IMR-90 (cell line): ENCODE data around the gene ETV7. TPM values are rescaled to one million over a fixed set of nuclear protein-coding genes. Genes with fewer than 3 reads are reported as not detected.

ENCODE experiments used
- ATAC-seq: fragments of 200-7000 bp; cut with Tn5 transposase; 2 replicates; pipeline ENCODE4 v1.9.1; 2020; ENCODE audit warnings: low read depth, mild to moderate bottlenecking, moderate library complexity
- BruUV-seq: library from RNA; stranded (reverse); fragments of 400-500 nt; replicated peaks from 2 replicates; lab custom pipeline; 2021; lab: Mats Ljungman, UMichigan
- CTCF ChIA-PET: fragments of 300-600 bp; formaldehyde crosslinking; extraction: SDS; loops from one replicate; lab custom pipeline; 2021; ENCODE audit warnings: antibody characterized with exemption; lab: Yijun Ruan, JAX
- POLR2A ChIA-PET: fragments of 300-600 bp; sonication (Branson Sonifier 250); formaldehyde crosslinking; loops from one replicate; lab custom pipeline; 2022; ENCODE audit warnings: antibody characterized with exemption; ENCODE audit not compliant: unreplicated experiment; lab: Charles Lee
- DNase-seq: peaks from one replicate; pipeline ENCODE4 v3.0.0; 2013
- H2AFZ ChIP-seq: replicated peaks from 2 replicates; pipeline ENCODE3; 2013; ENCODE audit warnings: low read length, mild to moderate bottlenecking; ENCODE audit not compliant: poor library complexity
- H2AK5ac ChIP-seq: 2 replicates; pipeline ENCODE4 v1.6.1; 2013; ENCODE audit warnings: low read depth, low read length, inconsistent platforms
- H2AK9ac ChIP-seq: replicated peaks from 2 replicates; pipeline ENCODE3; 2013; ENCODE audit warnings: mild to moderate bottlenecking, low read depth, low read length, moderate library complexity; ENCODE audit not compliant: poor library complexity
- H2BK120ac ChIP-seq: 2 replicates; pipeline ENCODE4 v1.6.1; 2013; ENCODE audit warnings: low read depth, low read length, inconsistent platforms
- H2BK15ac ChIP-seq: 3 replicates; pipeline ENCODE4 v1.6.1; 2013; ENCODE audit warnings: low read depth, low read length, inconsistent platforms
- H2BK20ac ChIP-seq: 2 replicates; pipeline ENCODE4 v1.6.1; 2013; ENCODE audit warnings: low read depth, mild to moderate bottlenecking, inconsistent platforms, low read length, moderate library complexity
- H2BK5ac ChIP-seq: 2 replicates; pipeline ENCODE4 v1.6.1; 2013; ENCODE audit warnings: mild to moderate bottlenecking, low read depth, low read length, inconsistent platforms; ENCODE audit not compliant: poor library complexity, severe bottlenecking
- H3K14ac ChIP-seq: replicated peaks from 2 replicates; pipeline ENCODE4 v1.6.1; 2013; ENCODE audit warnings: low read depth, low read length, inconsistent platforms
- H3K18ac ChIP-seq: 2 replicates; pipeline ENCODE4 v1.6.1; 2013; ENCODE audit warnings: low read depth, low read length, control low read depth
- H3K23ac ChIP-seq: 2 replicates; pipeline ENCODE4 v1.6.1; 2013; ENCODE audit warnings: low read depth, low read length, inconsistent platforms
- H3K27ac ChIP-seq: 2 replicates; pipeline ENCODE4 v1.5.1; 2013; ENCODE audit warnings: mild to moderate bottlenecking, control low read depth, low read length; ENCODE audit not compliant: insufficient read depth
- H3K27me3 ChIP-seq: 2 replicates; pipeline ENCODE4 v1.6.1; 2013; ENCODE audit warnings: low read length; ENCODE audit not compliant: control insufficient read depth, insufficient read depth
- H3K36me3 ChIP-seq: 2 replicates; pipeline ENCODE4 v1.6.1; 2013; ENCODE audit warnings: low read length, mixed read lengths; ENCODE audit not compliant: control insufficient read depth, insufficient read depth
- H3K4ac ChIP-seq: 2 replicates; pipeline ENCODE4 v1.6.1; 2013; ENCODE audit warnings: low read depth, low read length, inconsistent platforms
- H3K4me1 ChIP-seq: 2 replicates; pipeline ENCODE4 v1.6.1; 2013; ENCODE audit warnings: low read length, mixed read lengths; ENCODE audit not compliant: control insufficient read depth, insufficient read depth
- H3K4me2 ChIP-seq: 2 replicates; pipeline ENCODE4 v1.6.1; 2013; ENCODE audit warnings: low read depth, mild to moderate bottlenecking, control low read depth, low read length, moderate library complexity
- H3K4me3 ChIP-seq: 2 replicates; pipeline ENCODE4 v1.5.1; 2013; ENCODE audit warnings: low read depth, mild to moderate bottlenecking, control low read depth, low read length, moderate library complexity; ENCODE audit not compliant: insufficient read depth
- H3K56ac ChIP-seq: 2 replicates; pipeline ENCODE4 v1.6.1; 2013; ENCODE audit warnings: low read length, inconsistent platforms; ENCODE audit not compliant: insufficient read depth; ENCODE audit errors: extremely low read depth
- H3K79me1 ChIP-seq, 2 experiments: 2 replicates each; pipeline ENCODE4 v1.6.1; 2013; ENCODE audit warnings: low read length in 2 of 2, inconsistent platforms in 1 of 2, low read depth in 1 of 2
- H3K9ac ChIP-seq: 2 replicates; pipeline ENCODE4 v1.6.1; 2013; ENCODE audit warnings: low read depth, low read length, control low read depth
- H3K9me1 ChIP-seq: 2 replicates; pipeline ENCODE4 v1.6.1; 2013; ENCODE audit warnings: low read length, inconsistent platforms; ENCODE audit not compliant: insufficient read depth
- H3K9me3 ChIP-seq: 2 replicates; pipeline ENCODE4 v1.6.1; 2013; ENCODE audit warnings: low read length; ENCODE audit not compliant: control insufficient read depth, insufficient read depth
- H4K20me1 ChIP-seq: 2 replicates; pipeline ENCODE4 v1.6.1; 2013; ENCODE audit warnings: low read length, inconsistent platforms; ENCODE audit not compliant: insufficient read depth
- H4K5ac ChIP-seq: 2 replicates; pipeline ENCODE4 v1.6.1; 2013; ENCODE audit warnings: mild to moderate bottlenecking, low read depth, low read length, control low read depth
- H4K8ac ChIP-seq, 2 experiments: 2 replicates each; pipeline ENCODE4 v1.6.1; 2013; ENCODE audit warnings: low read depth in 2 of 2, low read length in 2 of 2, control low read depth in 1 of 2, inconsistent platforms in 1 of 2
- H4K91ac ChIP-seq: 2 replicates; pipeline ENCODE4 v1.6.1; 2013; ENCODE audit warnings: low read depth, low read length, inconsistent platforms; ENCODE audit not compliant: insufficient read depth
- MAZ ChIP-seq: IDR thresholded peaks from 2 replicates; pipeline ENCODE4 v1.6.1; 2012; ENCODE audit warnings: low read depth, mild to moderate bottlenecking, low read length, improper control_type of control experiment, moderate library complexity, borderline replicate concordance
- NFE2L2 ChIP-seq: fragments of 150-350 bp; IDR thresholded peaks from 2 replicates; pipeline ENCODE4 v1.6.1; 2016; ENCODE audit warnings: low read depth, mild to moderate bottlenecking, low read length
- RFX5 ChIP-seq: IDR thresholded peaks from 2 replicates; pipeline ENCODE4 v1.8.0; 2012; ENCODE audit warnings: low read depth, mild to moderate bottlenecking, low read length, moderate library complexity
- WGBS, 2 experiments: methylation state at CpG; one replicate each; pipeline versions ENCODE4 v1.1.5 to v1.1.7; 2013; ENCODE audit warnings: missing lambda C conversion rate in 2 of 2; ENCODE audit not compliant: insufficient read length in 1 of 2; ENCODE audit errors: extremely low coverage in 2 of 2; 5-methylcytosine and 5-hydroxymethylcytosine counted together
- dilution Hi-C: fragments of 300-500 bp; cut with HindIII; formaldehyde crosslinking; loops from one replicate; pipeline ENCODE4 v1.14.3; 2018; ENCODE audit warnings: low sequenced_read_pairs; ENCODE audit not compliant: unreplicated experiment
- in situ Hi-C: fragments of 300-500 bp; cut with MboI; formaldehyde crosslinking; loops from 3 replicates; pipeline ENCODE4 v1.14.3; 2019; ENCODE audit warnings: low sequenced_read_pairs, inconsistent platforms, mixed read lengths
- intact Hi-C: fragments of 100-400 bp; cut with micrococcal nuclease; formaldehyde crosslinking; loops from 2 replicates; pipeline ENCODE4 v1.10.0; 2022
- polyA plus RNA-seq, 3 experiments: library from polyadenylated mRNA; depleted of rRNA; stranded (reverse); fragments of >200 nt; gene quantifications; 2 replicates each; pipeline ENCODE4 v1.2.3, GENCODE V29; 2012; ENCODE audit warnings: low replicate concordance in 1 of 3
- total RNA-seq: library from RNA; depleted of rRNA; stranded (reverse); fragments of >200 nt; gene quantifications from 2 replicates; pipeline ENCODE4 v1.2.3, GENCODE V29; 2012
- TF ChIP-seq, protein P1 (sequence below): fragments of 150-350 bp; IDR thresholded peaks from 2 replicates; pipeline ENCODE4 v1.6.1; 2017; ENCODE audit warnings: mild to moderate bottlenecking, antibody characterized with exemption, low read length, low read depth
- TF ChIP-seq, protein P2 (sequence below): fragments of 150-350 bp; IDR thresholded peaks from 2 replicates; pipeline ENCODE4 v1.6.1; 2016; ENCODE audit warnings: low read depth, mild to moderate bottlenecking, low read length, moderate library complexity, borderline replicate concordance

The ETV7 gene
- total and polyA plus RNA-seq, 2 of the 4 experiments (the other 2 are of a cell fraction) = 0.17 to 0.18 TPM

DNA sequence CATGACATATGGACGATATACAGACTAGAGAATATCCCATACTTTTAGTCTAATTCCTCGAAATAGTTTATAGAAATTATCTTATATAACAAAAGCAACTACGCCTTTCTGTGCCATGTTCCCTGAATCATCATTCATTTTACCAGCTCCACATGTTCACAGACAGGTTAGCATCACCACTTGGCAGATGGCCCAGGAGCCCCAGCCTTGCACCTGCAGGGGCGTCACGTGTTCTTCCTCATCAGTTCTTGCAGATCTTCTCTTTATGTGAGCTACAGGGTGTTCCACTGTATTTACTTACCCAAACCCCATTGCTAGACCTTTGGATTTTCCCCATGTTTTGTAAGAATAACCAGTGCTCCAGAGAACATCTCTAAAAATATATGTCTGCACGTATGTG lies 38.2 kb downstream of the ETV7 start:
- no peaks in the 10 kb centered on the region for H3K79me1 ChIP-seq
- dilution Hi-C loops = no loop called here
- CTCF ChIA-PET = interaction anchor here (2.9 kb wide), 1 partner anchor 8 kb away, joined by 22 read pairs; no protein-coding TSS in a partner anchor
- H3K27me3 ChIP-seq = peaks cover 2% of the 10 kb centered on the region; the same call in 1 of the 2 replicates
- no peak overlapping the region for H2AK9ac ChIP-seq
- H3K9ac ChIP-seq = no peak overlapping the region
- no peaks in the 10 kb centered on the region for H3K9me3 ChIP-seq
- no peak for ATAC-seq
- no peak overlapping the region for H3K4ac ChIP-seq
- POLR2A ChIA-PET = no interaction called here
- TF ChIP-seq RFX5 (no peak), NFE2L2 (no peak), MAZ (no peak)
- TF ChIP-seq, protein P1, sequence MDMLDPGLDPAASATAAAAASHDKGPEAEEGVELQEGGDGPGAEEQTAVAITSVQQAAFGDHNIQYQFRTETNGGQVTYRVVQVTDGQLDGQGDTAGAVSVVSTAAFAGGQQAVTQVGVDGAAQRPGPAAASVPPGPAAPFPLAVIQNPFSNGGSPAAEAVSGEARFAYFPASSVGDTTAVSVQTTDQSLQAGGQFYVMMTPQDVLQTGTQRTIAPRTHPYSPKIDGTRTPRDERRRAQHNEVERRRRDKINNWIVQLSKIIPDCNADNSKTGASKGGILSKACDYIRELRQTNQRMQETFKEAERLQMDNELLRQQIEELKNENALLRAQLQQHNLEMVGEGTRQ = no peak
- TF ChIP-seq, protein P2, sequence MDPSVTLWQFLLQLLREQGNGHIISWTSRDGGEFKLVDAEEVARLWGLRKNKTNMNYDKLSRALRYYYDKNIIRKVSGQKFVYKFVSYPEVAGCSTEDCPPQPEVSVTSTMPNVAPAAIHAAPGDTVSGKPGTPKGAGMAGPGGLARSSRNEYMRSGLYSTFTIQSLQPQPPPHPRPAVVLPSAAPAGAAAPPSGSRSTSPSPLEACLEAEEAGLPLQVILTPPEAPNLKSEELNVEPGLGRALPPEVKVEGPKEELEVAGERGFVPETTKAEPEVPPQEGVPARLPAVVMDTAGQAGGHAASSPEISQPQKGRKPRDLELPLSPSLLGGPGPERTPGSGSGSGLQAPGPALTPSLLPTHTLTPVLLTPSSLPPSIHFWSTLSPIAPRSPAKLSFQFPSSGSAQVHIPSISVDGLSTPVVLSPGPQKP = no peak
- H2BK20ac ChIP-seq = no peak overlapping the region
- H4K91ac ChIP-seq = no peak overlapping the region
- no peak overlapping the region for H2BK5ac ChIP-seq
- peaks cover 11% of the 10 kb centered on the region for H3K4me1 ChIP-seq
- in situ Hi-C loops = no loop called here
- peaks cover 3% of the 10 kb centered on the region; the same call in 1 of the 2 replicates for H3K9me1 ChIP-seq
- H3K14ac ChIP-seq = no peak overlapping the region
- no peaks in the 10 kb centered on the region for H3K36me3 ChIP-seq
- H3K56ac ChIP-seq = no peak overlapping the region
- H4K8ac ChIP-seq = no peak overlapping the region
- intact Hi-C loops = no loop called here
- 80% methylated on average over 1 of the region's 6 CpGs; no CpG with 5 or more reads in 1 of the 2 experiments for WGBS, 2 experiments
- H2BK120ac ChIP-seq = no peak overlapping the region
- H3K18ac ChIP-seq = no peak overlapping the region
- H2AFZ ChIP-seq = no peak overlapping the region
- no peak overlapping the region for H3K4me2 ChIP-seq
- no TSS peak for BruUV-seq
- H4K20me1 ChIP-seq = peaks cover 4% of the 10 kb centered on the region; the same call in 1 of the 2 replicates
- no peak for DNase-seq
- no peak overlapping the region for H2AK5ac ChIP-seq
- H3K4me3 ChIP-seq = no peak overlapping the region
- H4K5ac ChIP-seq = no peak overlapping the region
- no peak overlapping the region for H3K27ac ChIP-seq
- H3K23ac ChIP-seq = no peak overlapping the region
- H2BK15ac ChIP-seq = no peak overlapping the region
